Neuron (in vitro differentiated cells): Measurements from ENCODE around the gene FEM1C.

ENCODE experiments used
- H2AFZ ChIP-seq: one replicate; pipeline ENCODE4 v1.6.1; 2013; ENCODE audit warnings: low read depth, mild to moderate bottlenecking, inconsistent platforms, low read length, moderate library complexity
- H3K27me3 ChIP-seq: one replicate; pipeline ENCODE4 v1.6.1; 2013; ENCODE audit warnings: low read length; ENCODE audit not compliant: insufficient read depth
- H3K36me3 ChIP-seq: one replicate; pipeline ENCODE4 v1.6.1; 2013; ENCODE audit warnings: low read length; ENCODE audit not compliant: insufficient read depth
- H3K4me1 ChIP-seq: one replicate; pipeline ENCODE4 v1.6.1; 2013; ENCODE audit warnings: low read length; ENCODE audit not compliant: insufficient read depth
- H3K4me3 ChIP-seq: 2 replicates; pipeline ENCODE4 v1.5.1; 2013; ENCODE audit warnings: mild to moderate bottlenecking, low read length, moderate library complexity
- H3K9me3 ChIP-seq: one replicate; pipeline ENCODE4 v1.6.1; 2013; ENCODE audit warnings: low read length

Gene FEM1C, protein sequence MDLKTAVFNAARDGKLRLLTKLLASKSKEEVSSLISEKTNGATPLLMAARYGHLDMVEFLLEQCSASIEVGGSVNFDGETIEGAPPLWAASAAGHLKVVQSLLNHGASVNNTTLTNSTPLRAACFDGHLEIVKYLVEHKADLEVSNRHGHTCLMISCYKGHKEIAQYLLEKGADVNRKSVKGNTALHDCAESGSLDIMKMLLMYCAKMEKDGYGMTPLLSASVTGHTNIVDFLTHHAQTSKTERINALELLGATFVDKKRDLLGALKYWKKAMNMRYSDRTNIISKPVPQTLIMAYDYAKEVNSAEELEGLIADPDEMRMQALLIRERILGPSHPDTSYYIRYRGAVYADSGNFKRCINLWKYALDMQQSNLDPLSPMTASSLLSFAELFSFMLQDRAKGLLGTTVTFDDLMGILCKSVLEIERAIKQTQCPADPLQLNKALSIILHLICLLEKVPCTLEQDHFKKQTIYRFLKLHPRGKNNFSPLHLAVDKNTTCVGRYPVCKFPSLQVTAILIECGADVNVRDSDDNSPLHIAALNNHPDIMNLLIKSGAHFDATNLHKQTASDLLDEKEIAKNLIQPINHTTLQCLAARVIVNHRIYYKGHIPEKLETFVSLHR

DNA sequence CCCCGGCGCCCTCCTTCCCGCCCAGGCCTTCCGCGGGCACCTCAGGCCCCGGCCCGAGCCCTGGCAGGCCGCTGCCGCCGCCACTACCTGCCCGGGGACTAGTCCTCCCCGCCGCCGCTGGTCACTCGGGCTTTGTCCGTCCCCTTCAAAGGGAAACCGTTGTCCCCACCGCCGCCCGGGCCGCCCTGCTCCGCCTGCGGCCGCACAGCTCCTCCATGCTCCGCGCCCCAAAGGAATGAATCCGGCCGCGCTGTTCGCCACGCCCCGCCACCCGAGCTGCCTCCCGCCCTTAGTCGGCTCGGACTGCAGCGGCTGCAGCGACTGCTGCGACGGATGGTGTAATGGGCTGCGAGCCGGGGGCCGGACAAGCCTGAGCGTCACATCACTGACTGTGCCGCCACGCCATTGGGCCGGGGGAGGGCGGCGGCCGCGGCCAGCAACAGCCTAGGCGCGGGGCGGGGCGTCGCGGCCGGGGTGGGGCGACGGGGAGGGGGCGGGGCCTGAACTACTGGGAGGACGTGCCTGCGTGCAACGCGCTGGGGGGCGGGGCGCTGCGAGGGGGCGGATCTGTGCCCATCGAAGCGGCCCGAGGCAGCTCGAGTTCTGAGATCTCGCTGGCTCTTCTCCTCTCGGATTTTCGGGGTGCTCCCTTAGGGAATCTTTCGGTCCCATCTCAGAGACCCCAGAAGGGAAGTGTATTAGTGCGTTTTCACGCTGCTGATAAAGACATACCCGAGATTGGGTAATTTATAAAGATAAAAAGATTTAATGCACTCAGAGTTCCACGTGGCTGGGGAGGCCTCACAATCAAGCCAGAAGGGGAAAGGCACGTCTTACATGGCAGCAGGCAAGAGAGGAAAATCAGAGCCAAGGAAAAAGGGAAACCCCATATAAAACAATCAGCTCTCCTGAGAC lies at the start of gene FEM1C:
FEM1C (minus strand) TSS at position 340 of the 915 bp plus-strand sequence. CDS start 1,282 bp downstream, outside the sequence.
- H3K4me3 ChIP-seq = peak within 1 kb of the TSS; percentile 93
- H2AFZ ChIP-seq = peak within 1 kb of the TSS; percentile 57
- peaks cover 28% of the 10 kb centered on the region for H3K36me3 ChIP-seq
- no peaks in the 10 kb centered on the region for H3K27me3 ChIP-seq
- H3K4me1 ChIP-seq = peaks cover 30% of the 10 kb centered on the region
- H3K9me3 ChIP-seq = peaks cover under 1% of the 10 kb centered on the region

DNA sequence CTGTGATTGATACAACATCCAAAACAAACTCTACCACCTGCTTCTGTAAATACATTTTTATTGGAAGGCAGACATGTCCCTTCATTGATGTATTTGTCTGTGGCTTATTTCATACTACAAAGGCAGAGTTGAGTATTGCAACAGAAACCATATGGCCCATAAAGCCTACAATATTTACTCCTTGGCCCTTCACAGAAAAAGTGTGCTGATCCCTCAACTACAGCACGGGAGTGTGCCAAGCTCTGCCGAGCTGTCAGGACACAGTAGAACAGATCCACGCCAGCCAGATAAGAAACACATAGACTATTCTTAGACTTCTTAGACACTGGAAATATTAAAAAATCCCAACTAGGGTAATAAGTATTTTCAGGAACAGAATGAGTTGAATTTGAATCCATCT lies 44.5 kb upstream of the FEM1C start:
- no peaks in the 10 kb centered on the region for H3K27me3 ChIP-seq
- H3K36me3 ChIP-seq = no peaks in the 10 kb centered on the region
- H3K9me3 ChIP-seq = no peaks in the 10 kb centered on the region
- H3K4me1 ChIP-seq = no peaks in the 10 kb centered on the region
- H2AFZ ChIP-seq = no peak overlapping the region
- H3K4me3 ChIP-seq = no peak overlapping the region

DNA sequence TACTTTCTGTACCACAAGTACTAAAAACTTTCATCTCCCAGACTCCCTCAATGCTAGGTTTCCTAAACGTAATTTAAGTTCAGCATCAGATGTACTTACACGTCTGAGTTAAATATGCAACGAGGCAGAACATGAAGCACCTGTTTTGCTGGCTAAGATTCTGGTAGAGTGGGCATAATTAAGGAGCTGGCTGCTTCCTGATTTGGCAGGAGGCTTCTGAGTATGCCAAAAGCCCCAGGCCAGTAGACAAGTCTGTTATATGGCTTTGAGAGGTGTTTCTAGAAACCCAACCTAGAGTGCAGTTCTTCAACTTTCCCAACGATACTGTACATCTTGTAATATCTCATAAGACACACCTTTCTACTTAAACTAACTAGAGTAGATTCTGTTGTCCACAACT lies 44.1 kb upstream of the FEM1C start:
- Histone ChIP-seq H3K4me1 (no peaks in the 10 kb centered on the region), H3K9me3 (no peaks in the 10 kb centered on the region), H3K36me3 (no peaks in the 10 kb centered on the region), H2AFZ (no peak overlapping the region), H3K4me3 (no peak overlapping the region), H3K27me3 (no peaks in the 10 kb centered on the region)

DNA sequence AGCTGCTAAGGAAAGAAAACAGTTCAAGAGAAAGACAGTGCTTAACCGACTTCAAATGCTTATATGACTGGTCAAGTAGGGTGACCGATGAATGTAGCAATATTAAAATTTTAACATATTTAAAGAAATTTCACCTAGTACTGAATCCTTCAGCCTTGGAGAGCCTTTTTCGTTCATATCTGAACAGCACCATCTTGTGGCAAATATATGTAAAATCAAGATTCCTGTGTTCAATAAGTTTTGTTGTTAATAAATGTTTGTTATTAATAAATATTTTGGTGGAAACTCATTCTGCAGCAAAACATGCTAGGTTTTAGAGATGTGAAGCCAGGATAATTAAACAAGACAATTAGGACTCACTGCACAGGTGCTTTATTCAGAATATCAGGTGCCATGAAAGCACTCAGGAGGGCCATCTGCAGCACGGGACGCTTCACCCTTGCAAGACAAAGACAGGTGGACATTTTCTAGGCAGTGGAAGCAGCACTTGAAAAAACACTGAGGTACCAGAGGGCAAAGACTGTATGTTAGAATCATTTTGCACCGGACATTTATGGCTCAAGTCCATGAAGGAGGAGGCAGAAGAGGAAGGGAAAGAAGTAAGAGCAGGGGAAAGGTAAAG lies 42.1 kb upstream of the FEM1C start:
- no peaks in the 10 kb centered on the region for H3K4me1 ChIP-seq
- no peaks in the 10 kb centered on the region for H3K27me3 ChIP-seq
- H3K4me3 ChIP-seq = no peak overlapping the region
- no peak overlapping the region for H2AFZ ChIP-seq
- no peaks in the 10 kb centered on the region for H3K9me3 ChIP-seq
- no peaks in the 10 kb centered on the region for H3K36me3 ChIP-seq

DNA sequence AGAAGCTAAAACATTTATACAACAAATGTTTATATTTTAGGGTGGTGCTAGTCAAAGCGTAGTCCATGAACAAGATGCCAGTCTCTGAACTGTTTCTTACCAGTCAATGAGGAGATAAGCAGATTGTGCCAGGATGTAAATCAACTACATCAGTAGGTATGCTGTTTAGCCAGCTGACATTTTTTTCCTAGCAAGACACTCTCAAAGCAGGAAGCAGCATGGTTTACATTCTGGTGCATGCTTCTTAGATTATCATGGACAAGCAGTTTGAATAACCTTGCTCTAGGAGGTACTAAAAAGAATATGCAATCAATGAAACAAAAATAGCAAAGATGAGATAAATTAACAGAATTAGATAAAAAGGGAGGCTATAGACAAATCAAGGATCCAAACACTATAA lies 40.7 kb upstream of the FEM1C start:
- no peaks in the 10 kb centered on the region for H3K36me3 ChIP-seq
- H3K4me1 ChIP-seq = no peaks in the 10 kb centered on the region
- no peak overlapping the region for H3K4me3 ChIP-seq
- H3K9me3 ChIP-seq = no peaks in the 10 kb centered on the region
- H2AFZ ChIP-seq = no peak overlapping the region
- no peaks in the 10 kb centered on the region for H3K27me3 ChIP-seq

DNA sequence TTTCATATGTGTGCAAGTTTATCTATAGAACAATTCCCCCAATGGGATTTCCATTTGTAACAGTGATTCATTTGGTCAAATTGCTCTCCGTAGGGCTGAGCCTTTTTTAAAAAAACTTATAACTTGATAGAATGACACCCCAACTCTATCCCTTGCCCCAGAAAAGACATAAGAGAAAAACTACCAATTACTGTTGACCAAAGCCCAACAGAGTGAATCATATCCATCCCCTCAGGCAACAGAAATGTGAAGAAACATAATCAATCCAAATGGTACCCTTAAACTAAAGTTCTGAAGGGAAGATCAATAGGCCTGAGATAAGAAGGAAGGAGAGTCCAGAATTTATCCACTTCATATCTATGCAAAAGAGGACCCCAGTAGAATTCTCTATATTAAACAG lies 39.9 kb upstream of the FEM1C start:
- Histone ChIP-seq H3K4me1 (no peaks in the 10 kb centered on the region), H3K36me3 (no peaks in the 10 kb centered on the region), H3K9me3 (no peaks in the 10 kb centered on the region), H3K27me3 (no peaks in the 10 kb centered on the region), H3K4me3 (no peak overlapping the region), H2AFZ (no peak overlapping the region)

DNA sequence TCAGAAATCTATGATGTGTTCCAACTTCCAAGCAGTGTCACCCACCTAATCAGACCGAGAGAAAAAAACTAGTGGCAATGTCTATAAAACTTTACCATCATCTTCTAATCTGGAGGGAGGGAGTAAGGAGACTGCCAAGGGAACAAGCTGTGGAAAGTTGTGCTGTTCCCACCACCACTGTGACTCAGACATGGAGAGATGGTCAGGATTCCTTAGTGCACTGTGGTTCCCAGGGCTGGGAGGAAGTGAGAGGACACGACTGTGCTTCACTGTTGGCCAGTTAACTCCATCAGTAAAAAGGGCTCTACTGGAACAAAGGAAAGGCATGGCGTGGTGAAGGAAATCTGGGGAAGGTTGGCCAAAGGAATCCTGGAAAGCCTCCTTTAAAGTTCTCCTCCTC lies 38.9 kb upstream of the FEM1C start:
- Histone ChIP-seq H3K36me3 (no peaks in the 10 kb centered on the region), H3K27me3 (no peaks in the 10 kb centered on the region), H3K4me3 (no peak overlapping the region), H3K9me3 (no peaks in the 10 kb centered on the region), H3K4me1 (peaks cover 3% of the 10 kb centered on the region), H2AFZ (no peak overlapping the region)

DNA sequence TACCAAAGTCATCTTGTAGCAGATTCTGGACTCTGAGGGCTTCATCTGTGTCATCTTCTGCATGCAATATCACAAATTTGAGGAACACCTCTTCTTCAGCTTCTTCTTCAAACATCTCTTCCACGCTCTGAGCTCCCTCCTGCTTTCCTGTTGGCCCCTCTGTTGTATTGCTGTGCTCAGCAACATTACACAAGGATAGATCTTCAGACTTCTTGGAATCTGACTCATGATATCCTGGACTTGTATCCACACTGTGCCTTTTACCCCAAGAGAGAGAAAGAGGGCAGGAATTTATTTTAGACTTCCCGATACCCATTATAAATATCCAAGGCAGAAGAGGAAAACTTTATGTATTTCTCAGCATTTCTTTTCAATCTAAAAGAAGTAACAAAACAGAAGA lies 36.4 kb upstream of the FEM1C start:
- Histone ChIP-seq H2AFZ (no peak overlapping the region), H3K27me3 (no peaks in the 10 kb centered on the region), H3K36me3 (no peaks in the 10 kb centered on the region), H3K4me3 (no peak overlapping the region), H3K9me3 (no peaks in the 10 kb centered on the region), H3K4me1 (peaks cover 3% of the 10 kb centered on the region)

DNA sequence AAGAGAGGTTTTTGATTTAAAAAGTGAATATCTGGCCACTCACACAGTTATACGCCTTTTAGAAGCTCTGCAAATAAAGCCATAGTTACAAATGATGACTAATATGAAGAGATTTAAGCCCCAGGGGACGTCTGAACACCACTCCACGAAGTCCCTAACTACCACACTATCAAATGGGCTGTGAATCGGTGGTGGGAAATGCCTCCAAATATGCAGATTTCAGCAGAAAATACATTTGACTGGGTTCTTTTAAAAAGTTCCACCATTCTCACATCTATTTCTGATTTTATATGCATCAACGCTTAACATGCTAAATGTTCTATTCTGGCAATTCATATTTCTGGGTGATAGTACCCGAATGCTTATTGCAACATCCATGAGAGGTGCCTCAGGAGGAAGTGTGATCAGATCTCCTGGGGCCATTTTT lies 35.2 kb upstream of the FEM1C start:
- H3K27me3 ChIP-seq = no peaks in the 10 kb centered on the region
- H3K36me3 ChIP-seq = no peaks in the 10 kb centered on the region
- no peak overlapping the region for H3K4me3 ChIP-seq
- no peaks in the 10 kb centered on the region for H3K9me3 ChIP-seq
- H2AFZ ChIP-seq = no peak overlapping the region
- peaks cover 3% of the 10 kb centered on the region for H3K4me1 ChIP-seq

DNA sequence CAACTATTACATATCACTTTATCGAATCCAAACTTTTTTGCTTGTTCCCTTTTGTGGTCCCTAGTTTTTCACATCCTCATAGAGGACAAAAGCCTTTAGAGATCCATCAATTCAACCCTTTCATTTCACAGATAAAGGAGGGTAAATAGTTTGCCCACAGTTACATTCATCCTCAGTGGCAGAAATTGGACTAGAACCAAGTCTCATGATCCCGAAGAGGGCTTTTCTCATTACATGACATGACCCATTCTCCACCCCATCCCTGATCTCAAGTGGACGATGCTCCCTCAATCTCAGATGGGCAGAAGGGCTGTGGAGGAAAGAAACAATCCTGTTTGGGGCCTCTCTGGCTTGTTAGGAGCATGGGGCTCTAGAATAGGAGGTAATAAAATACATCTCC lies 34.6 kb upstream of the FEM1C start:
- Histone ChIP-seq H3K4me1 (peaks cover 3% of the 10 kb centered on the region), H3K27me3 (no peaks in the 10 kb centered on the region), H3K36me3 (no peaks in the 10 kb centered on the region), H3K4me3 (no peak overlapping the region), H3K9me3 (no peaks in the 10 kb centered on the region), H2AFZ (no peak overlapping the region)

DNA sequence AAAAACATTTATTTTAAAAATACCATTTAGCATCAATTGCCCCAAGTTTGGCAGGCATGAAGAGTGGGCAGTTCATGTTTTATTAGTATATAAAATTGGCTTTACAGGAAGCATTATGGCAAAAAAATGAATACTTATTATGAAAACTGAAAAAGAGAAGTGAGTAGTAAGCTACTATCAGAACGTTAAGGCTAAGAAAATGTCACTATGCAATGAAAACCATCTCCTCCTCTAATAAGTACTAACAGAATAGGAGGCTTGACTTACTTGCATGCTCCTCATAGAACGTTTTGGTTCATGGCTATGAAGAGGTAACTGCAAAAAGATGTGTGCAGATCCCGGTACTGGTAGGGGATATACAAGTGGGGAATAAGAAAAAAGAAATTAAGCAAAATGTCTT lies 34.1 kb upstream of the FEM1C start:
- no peaks in the 10 kb centered on the region for H3K27me3 ChIP-seq
- H3K4me3 ChIP-seq = no peak overlapping the region
- H3K36me3 ChIP-seq = no peaks in the 10 kb centered on the region
- no peak overlapping the region for H2AFZ ChIP-seq
- H3K9me3 ChIP-seq = no peaks in the 10 kb centered on the region
- peaks cover 3% of the 10 kb centered on the region for H3K4me1 ChIP-seq

DNA sequence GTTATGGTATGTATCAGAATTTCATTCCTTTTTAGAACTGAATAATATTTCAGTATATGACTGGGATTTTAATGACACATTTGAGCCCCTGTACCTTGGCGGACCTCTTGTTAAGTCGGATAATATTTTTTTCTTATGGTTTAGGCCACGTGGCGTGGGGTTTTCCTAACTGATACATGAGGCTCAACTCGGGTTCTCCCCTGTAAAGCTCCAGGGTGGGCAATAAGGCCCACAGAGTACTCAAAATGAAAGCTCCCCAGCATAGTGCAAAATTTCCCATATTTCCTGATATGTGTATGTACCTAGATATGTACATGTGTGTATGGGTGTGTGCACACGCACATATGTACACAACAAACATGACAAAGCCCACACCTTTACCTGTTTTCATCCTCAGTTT lies 33.2 kb upstream of the FEM1C start:
- H3K27me3 ChIP-seq = no peaks in the 10 kb centered on the region
- peaks cover 7% of the 10 kb centered on the region for H3K4me1 ChIP-seq
- H3K36me3 ChIP-seq = no peaks in the 10 kb centered on the region
- H3K9me3 ChIP-seq = no peaks in the 10 kb centered on the region
- H2AFZ ChIP-seq = no peak overlapping the region
- no peak overlapping the region for H3K4me3 ChIP-seq

DNA sequence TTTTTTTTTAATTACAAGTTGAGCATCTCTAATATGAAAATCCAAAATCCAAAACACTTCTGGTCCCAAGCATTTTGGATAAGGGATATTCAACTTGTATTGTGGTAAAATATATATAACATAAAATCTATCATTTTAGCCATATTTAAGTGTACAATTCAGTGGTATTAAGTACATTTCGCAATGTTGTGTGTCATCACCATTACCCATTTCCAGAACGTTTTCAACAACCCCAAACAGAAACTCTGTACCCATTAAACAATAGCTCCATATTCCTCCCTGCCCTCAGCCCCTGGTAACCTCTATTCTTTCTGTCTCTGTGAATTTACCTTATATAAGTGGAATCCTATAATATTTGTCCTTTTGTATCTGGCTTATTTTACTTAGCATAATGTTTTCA lies 32.8 kb upstream of the FEM1C start:
- no peaks in the 10 kb centered on the region for H3K36me3 ChIP-seq
- peaks cover 11% of the 10 kb centered on the region for H3K4me1 ChIP-seq
- H3K4me3 ChIP-seq = no peak overlapping the region
- no peaks in the 10 kb centered on the region for H3K27me3 ChIP-seq
- no peak overlapping the region for H2AFZ ChIP-seq
- no peaks in the 10 kb centered on the region for H3K9me3 ChIP-seq
